ENCODE measurements around the gene PRTFDC1. TPM values are rescaled to one million over a fixed set of nuclear protein-coding genes. Genes with fewer than 3 reads are reported as not detected.

The PRTFDC1 gene
- total RNA-seq, 4 donors from 2014 or later, result 0.31 to 5.4 (median 2.3) TPM; not detected in 1

DNA sequence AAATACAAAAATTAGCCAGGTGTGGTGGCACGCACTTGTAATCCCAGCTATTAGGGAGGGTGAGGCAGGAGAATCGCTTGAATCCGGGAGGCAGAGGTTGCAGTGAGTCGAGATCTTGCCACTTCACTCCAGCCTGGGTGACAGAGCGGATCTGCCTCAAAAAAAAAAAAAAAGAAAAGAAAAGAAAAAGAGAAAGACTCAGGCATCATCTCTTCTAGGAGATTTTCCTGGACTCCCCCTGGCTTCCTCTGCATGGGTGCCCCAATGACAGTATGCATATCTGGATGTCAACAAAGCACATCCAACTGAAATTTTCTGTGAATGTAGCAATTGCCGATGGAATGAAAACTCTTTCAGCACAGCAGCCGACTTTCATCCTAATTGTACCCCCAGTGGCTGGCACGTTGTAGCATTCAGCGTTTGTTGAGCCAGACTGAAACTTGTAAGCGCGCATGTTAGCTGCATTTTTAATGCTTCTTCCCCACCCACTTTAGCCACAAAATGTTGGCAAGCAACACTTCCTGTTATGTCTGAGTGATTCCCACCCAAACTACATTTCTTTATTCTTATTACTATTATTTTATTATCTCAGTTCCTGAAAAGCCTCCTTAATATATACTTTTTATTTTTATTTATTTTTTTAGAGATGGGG, 70.2 kb downstream of the PRTFDC1 start:
- no peaks in the 10 kb centered on the region for H3K36me3 ChIP-seq
- H3K9me3 ChIP-seq, result no peaks in the 10 kb centered on the region
- in situ Hi-C loops (cut with MboI; ENCODE audit: low sequenced_read_pairs in 4 of 4) (no loop called here), intact Hi-C loops (cut with DNase I; ENCODE audit: low total_unique reads) (no loop called here)
- ATAC-seq (no peak), DNase-seq (no peak)
- no peak overlapping the region for H3K4me3 ChIP-seq
- no peak for TF ChIP-seq POLR2A (IDR thresholded peaks at IDR 0.05)
- TF ChIP-seq, protein P1, sequence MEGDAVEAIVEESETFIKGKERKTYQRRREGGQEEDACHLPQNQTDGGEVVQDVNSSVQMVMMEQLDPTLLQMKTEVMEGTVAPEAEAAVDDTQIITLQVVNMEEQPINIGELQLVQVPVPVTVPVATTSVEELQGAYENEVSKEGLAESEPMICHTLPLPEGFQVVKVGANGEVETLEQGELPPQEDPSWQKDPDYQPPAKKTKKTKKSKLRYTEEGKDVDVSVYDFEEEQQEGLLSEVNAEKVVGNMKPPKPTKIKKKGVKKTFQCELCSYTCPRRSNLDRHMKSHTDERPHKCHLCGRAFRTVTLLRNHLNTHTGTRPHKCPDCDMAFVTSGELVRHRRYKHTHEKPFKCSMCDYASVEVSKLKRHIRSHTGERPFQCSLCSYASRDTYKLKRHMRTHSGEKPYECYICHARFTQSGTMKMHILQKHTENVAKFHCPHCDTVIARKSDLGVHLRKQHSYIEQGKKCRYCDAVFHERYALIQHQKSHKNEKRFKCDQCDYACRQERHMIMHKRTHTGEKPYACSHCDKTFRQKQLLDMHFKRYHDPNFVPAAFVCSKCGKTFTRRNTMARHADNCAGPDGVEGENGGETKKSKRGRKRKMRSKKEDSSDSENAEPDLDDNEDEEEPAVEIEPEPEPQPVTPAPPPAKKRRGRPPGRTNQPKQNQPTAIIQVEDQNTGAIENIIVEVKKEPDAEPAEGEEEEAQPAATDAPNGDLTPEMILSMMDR (IDR thresholded peaks at IDR 0.05 in 4 of 5, conservative IDR thresholded peaks at IDR 0.05 in 1 of 5), result no peak
- no peaks in the 10 kb centered on the region for H3K27me3 ChIP-seq
- H3K27ac ChIP-seq, result no peak overlapping the region
- H3K4me1 ChIP-seq, result no peaks in the 10 kb centered on the region

DNA sequence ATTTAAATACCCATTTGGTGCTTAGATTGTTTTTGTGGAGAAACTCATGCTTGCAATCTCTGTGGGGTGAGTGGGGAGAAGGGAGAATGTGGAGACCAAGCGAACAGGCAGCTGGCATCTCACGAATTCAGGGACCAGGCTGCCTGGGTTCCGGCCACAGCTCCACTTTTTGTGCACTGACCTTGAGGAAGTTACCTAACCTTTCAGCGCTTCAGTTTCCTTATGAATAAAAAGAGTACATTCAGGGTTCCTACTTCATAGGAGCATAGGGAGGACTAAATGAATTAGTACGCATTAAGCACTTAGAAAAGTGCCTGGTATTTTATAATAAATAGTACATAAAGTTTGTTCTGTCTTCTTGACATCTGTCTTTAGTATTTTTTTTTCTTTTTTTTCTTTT, 72.5 kb downstream of the PRTFDC1 start:
- ATAC-seq (no peak), DNase-seq (no peak)
- no peak for TF ChIP-seq POLR2A (IDR thresholded peaks at IDR 0.05)
- TF ChIP-seq, protein P1 (IDR thresholded peaks at IDR 0.05 in 4 of 5, conservative IDR thresholded peaks at IDR 0.05 in 1 of 5), result no peak
- H3K9me3 ChIP-seq, result no peaks in the 10 kb centered on the region
- H3K36me3 ChIP-seq, result no peaks in the 10 kb centered on the region
- no peak overlapping the region for H3K4me3 ChIP-seq
- no peaks in the 10 kb centered on the region for H3K4me1 ChIP-seq
- in situ Hi-C loops (cut with MboI; ENCODE audit: low sequenced_read_pairs in 4 of 4), result no loop called here
- no peaks in the 10 kb centered on the region for H3K27me3 ChIP-seq
- H3K27ac ChIP-seq, result no peak overlapping the region
- intact Hi-C loops (cut with DNase I; ENCODE audit: low total_unique reads), result no loop called here

DNA sequence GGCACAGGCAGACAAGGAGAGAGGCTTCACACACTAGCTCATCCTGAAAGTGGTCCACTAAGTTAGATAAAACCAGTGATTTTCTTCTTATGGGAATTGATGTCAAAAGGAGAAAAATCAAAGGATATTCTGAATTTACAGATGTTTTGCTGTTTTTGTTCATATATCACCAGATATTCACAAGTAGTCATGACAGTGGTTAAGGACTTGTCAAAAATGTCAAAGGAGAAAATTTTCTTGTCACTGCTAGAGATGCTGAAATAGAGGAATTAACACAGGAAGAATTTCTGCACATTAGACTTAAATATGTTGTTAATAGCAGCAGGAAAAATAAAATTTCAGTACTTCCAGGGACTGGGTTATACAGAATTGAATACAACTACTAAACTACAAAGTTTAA, 78.3 kb downstream of the PRTFDC1 start:
- TF ChIP-seq, protein P1 (IDR thresholded peaks at IDR 0.05 in 4 of 5, conservative IDR thresholded peaks at IDR 0.05 in 1 of 5), result no peak
- no peak for TF ChIP-seq POLR2A (IDR thresholded peaks at IDR 0.05)
- intact Hi-C loops (cut with DNase I; ENCODE audit: low total_unique reads) (no loop called here), in situ Hi-C loops (cut with MboI; ENCODE audit: low sequenced_read_pairs in 4 of 4) (no loop called here)
- H3K9me3 ChIP-seq, result no peaks in the 10 kb centered on the region
- no peaks in the 10 kb centered on the region for H3K27me3 ChIP-seq
- H3K27ac ChIP-seq, result no peak overlapping the region
- ATAC-seq (no peak), DNase-seq (no peak)
- H3K36me3 ChIP-seq, result no peaks in the 10 kb centered on the region
- H3K4me1 ChIP-seq, result peaks cover 0 to 7% of the 10 kb centered on the region in 2 donors
- H3K4me3 ChIP-seq, result no peak overlapping the region

DNA sequence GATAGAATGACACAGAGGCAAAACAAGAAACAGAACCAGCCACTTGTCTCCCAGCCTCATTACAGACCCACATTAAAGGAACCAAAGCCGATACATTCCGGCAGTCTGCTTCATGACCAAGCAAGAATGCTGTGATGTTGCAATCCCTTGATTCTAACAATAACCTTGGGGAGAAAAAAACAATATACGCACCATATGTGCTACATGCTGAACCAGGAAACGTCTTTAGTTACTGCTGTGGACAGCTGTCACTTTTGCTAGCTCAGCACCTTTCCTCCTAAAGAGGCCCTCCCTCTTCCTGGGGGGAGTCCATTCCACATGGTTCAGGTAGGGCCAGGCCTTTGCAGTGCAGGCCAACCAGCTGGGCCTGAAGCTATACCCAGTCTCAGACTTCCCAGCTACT, 79.1 kb downstream of the PRTFDC1 start:
- in situ Hi-C loops (cut with MboI; ENCODE audit: low sequenced_read_pairs in 4 of 4), result no loop called here
- H3K4me3 ChIP-seq, result no peak overlapping the region
- H3K4me1 ChIP-seq, result peaks cover 0 to 7% of the 10 kb centered on the region in 2 donors
- intact Hi-C loops (cut with DNase I; ENCODE audit: low total_unique reads), result no loop called here
- no peaks in the 10 kb centered on the region for H3K36me3 ChIP-seq
- H3K27ac ChIP-seq, result no peak overlapping the region
- TF ChIP-seq, protein P1 (IDR thresholded peaks at IDR 0.05 in 4 of 5, conservative IDR thresholded peaks at IDR 0.05 in 1 of 5), result no peak
- TF ChIP-seq POLR2A (IDR thresholded peaks at IDR 0.05), result no peak
- ATAC-seq (peak; percentile 39 to 64), DNase-seq (peak in 1 of 2 donors; percentile 19)
- H3K9me3 ChIP-seq, result no peaks in the 10 kb centered on the region
- no peaks in the 10 kb centered on the region for H3K27me3 ChIP-seq

DNA sequence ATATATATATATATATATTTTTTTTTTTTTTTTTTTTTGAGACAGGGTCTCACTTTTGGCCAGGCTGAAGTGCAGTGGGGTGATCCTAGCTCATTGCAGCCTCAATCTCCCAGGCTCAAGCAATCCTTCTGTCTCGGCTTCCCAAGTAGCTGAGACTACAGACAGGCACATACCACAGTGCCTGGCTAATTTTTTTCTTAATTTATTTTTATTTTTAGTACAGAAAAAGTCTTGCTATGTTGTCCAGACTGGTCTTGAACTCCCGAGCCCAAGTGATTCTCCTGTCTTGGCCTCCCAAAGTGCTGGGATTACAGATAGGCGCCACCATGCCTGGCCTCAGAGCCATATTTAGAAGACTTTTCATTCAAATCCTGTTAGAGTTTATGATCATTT, 79.6 kb downstream of the PRTFDC1 start:
- Histone ChIP-seq H3K9me3 (no peaks in the 10 kb centered on the region), H3K27ac (no peak overlapping the region), H3K4me3 (no peak overlapping the region), H3K27me3 (no peaks in the 10 kb centered on the region), H3K36me3 (no peaks in the 10 kb centered on the region), H3K4me1 (peaks cover 0 to 7% of the 10 kb centered on the region in 2 donors)
- DNase-seq (no peak), ATAC-seq (no peak)
- no peak for TF ChIP-seq POLR2A (IDR thresholded peaks at IDR 0.05)
- TF ChIP-seq, protein P1 (IDR thresholded peaks at IDR 0.05 in 4 of 5, conservative IDR thresholded peaks at IDR 0.05 in 1 of 5), result no peak
- intact Hi-C loops (cut with DNase I; ENCODE audit: low total_unique reads), result no loop called here
- in situ Hi-C loops (cut with MboI; ENCODE audit: low sequenced_read_pairs in 4 of 4), result no loop called here
